GM23338 (cell line): Measurements from ENCODE around the gene SLC8B1. TPM values are rescaled to one million over a fixed set of nuclear protein-coding genes. Genes with fewer than 3 reads are reported as not detected.

Experiments used
- ATAC-seq: fragments of 200-7000 bp; cut with Tn5 transposase; 3 replicates; pipeline ENCODE4 v1.9.1; 2020
- DNase-seq: peaks from one replicate; pipeline ENCODE4 v3.0.0-alpha.2; 2015; ENCODE audit warnings: low spot score
- H2AFZ ChIP-seq: fragments of 200-600 bp; sonication (generic); 2 replicates; pipeline ENCODE4 v1.8.0; 2016; ENCODE audit warnings: antibody characterized with exemption, mild to moderate bottlenecking, moderate library complexity
- H3F3A ChIP-seq: fragments of 200-600 bp; sonication (generic); replicated peaks from 2 replicates; pipeline ENCODE4 v1.8.0; 2017; ENCODE audit warnings: antibody characterized with exemption, mixed run types, low read depth
- H3K27ac ChIP-seq: fragments of 200-600 bp; sonication (generic); 2 replicates; pipeline ENCODE4 v1.6.1; 2016; ENCODE audit warnings: low read depth
- H3K27me3 ChIP-seq: fragments of 200-600 bp; sonication (generic); 2 replicates; pipeline ENCODE4 v1.8.0; 2016; ENCODE audit warnings: mild to moderate bottlenecking, mixed run types, moderate library complexity; ENCODE audit not compliant: insufficient read depth
- H3K36me3 ChIP-seq: fragments of 200-600 bp; sonication (generic); 2 replicates; pipeline ENCODE4 v1.8.0; 2016; ENCODE audit warnings: mild to moderate bottlenecking; ENCODE audit not compliant: insufficient read depth
- H3K4me1 ChIP-seq: fragments of 200-600 bp; sonication (generic); 2 replicates; pipeline ENCODE4 v1.8.0; 2016; ENCODE audit warnings: mild to moderate bottlenecking, moderate library complexity; ENCODE audit not compliant: insufficient read depth
- H3K4me2 ChIP-seq: fragments of 200-600 bp; sonication (generic); 2 replicates; pipeline ENCODE4 v1.7.1; 2017; ENCODE audit warnings: mixed run types
- H3K4me3 ChIP-seq: fragments of 200-600 bp; sonication (generic); 2 replicates; pipeline ENCODE4 v1.6.1; 2016; ENCODE audit warnings: mixed run types
- H3K79me2 ChIP-seq: fragments of 200-600 bp; sonication (generic); replicated peaks from 2 replicates; pipeline ENCODE4 v1.8.0; 2017; ENCODE audit warnings: mild to moderate bottlenecking; ENCODE audit not compliant: insufficient read depth
- H3K9me2 ChIP-seq: fragments of 200-600 bp; sonication (generic); 2 replicates; pipeline ENCODE4 v1.8.0; 2017; ENCODE audit not compliant: insufficient read depth
- H4K20me1 ChIP-seq: fragments of 200-600 bp; sonication (generic); replicated peaks from 2 replicates; pipeline ENCODE4 v1.8.0; 2017; ENCODE audit warnings: mild to moderate bottlenecking; ENCODE audit not compliant: insufficient read depth
- H3K27ac Mint-ChIP-seq: 2 replicates; pipeline ENCODE4 v1.8.0; 2020; ENCODE audit warnings: inconsistent platforms, mild to moderate bottlenecking, moderate library complexity, mixed read lengths
- H3K27me3 Mint-ChIP-seq: 3 replicates; pipeline ENCODE4 v1.8.0; 2022; ENCODE audit warnings: low read depth, mild to moderate bottlenecking, moderate library complexity, mixed read lengths, inconsistent platforms; ENCODE audit not compliant: insufficient read depth, poor library complexity
- H3K36me3 Mint-ChIP-seq: 3 replicates; pipeline ENCODE4 v1.8.0; 2021; ENCODE audit warnings: low read depth, mild to moderate bottlenecking, inconsistent platforms, moderate library complexity, mixed read lengths
- H3K4me1 Mint-ChIP-seq: 3 replicates; pipeline ENCODE4 v1.8.0; 2020; ENCODE audit warnings: mild to moderate bottlenecking, inconsistent platforms, mixed read lengths
- H3K4me3 Mint-ChIP-seq: 3 replicates; pipeline ENCODE4 v1.8.0; 2021; ENCODE audit warnings: moderate library complexity, mild to moderate bottlenecking, inconsistent platforms, mixed read lengths
- H3K9me3 Mint-ChIP-seq: 3 replicates; pipeline ENCODE4 v1.8.0; 2020; ENCODE audit warnings: moderate library complexity, mild to moderate bottlenecking, inconsistent platforms, mixed read lengths
- EZH2 ChIP-seq: fragments of 200-600 bp; sonication (generic); IDR thresholded peaks from one replicate; pipeline ENCODE4 v1.8.0; 2017; ENCODE audit warnings: antibody characterized with exemption, mild to moderate bottlenecking, low read depth; ENCODE audit not compliant: unreplicated experiment
- JUNB ChIP-seq: IDR thresholded peaks from one replicate; pipeline ENCODE4 v1.6.1; 2016; ENCODE audit warnings: antibody characterized with exemption; ENCODE audit not compliant: unreplicated experiment
- NANOG ChIP-seq: IDR thresholded peaks from 2 replicates; pipeline ENCODE4 v1.6.1; 2016; ENCODE audit warnings: antibody characterized with exemption, borderline replicate concordance
- STAT1 ChIP-seq: IDR thresholded peaks from one replicate; pipeline ENCODE4 v1.6.1; 2016; ENCODE audit warnings: antibody characterized with exemption; ENCODE audit not compliant: unreplicated experiment
- ZNF114 ChIP-seq: fragments of 250-450 bp; sonication (Bioruptor Pico); IDR thresholded peaks from 2 replicates; pipeline ENCODE4 v1.5.0; 2020; ENCODE audit warnings: mild to moderate bottlenecking, moderate library complexity
- ZNF462 ChIP-seq: fragments of 250-450 bp; sonication (Bioruptor Pico); IDR thresholded peaks from 2 replicates; pipeline ENCODE4 v1.5.0; 2020; ENCODE audit warnings: mild to moderate bottlenecking, moderate library complexity
- polyA plus RNA-seq: library from polyadenylated mRNA; unstranded; fragments of >200 nt; fragmentation: Nextera tagmentation; extraction: Ambion mirVana; gene quantifications from 2 replicates; pipeline ENCODE4 v1.2.1, GENCODE V29; 2016
- total RNA-seq: library from RNA; depleted of rRNA; stranded (reverse); fragments of >200 nt; shearing (Covaris generic); gene quantifications from 2 replicates; pipeline ENCODE4 v1.2.3, GENCODE V29; 2014
- TF ChIP-seq, protein P1 (sequence below): IDR thresholded peaks from 2 replicates; pipeline ENCODE4 v1.6.1; 2016; ENCODE audit warnings: antibody characterized with exemption
- TF ChIP-seq, protein P2 (sequence below), 2 experiments: fragments of 200-600 bp in 1 of 2; sonication (generic) in 1 of 2; conservative IDR thresholded peaks; 2 replicates each; pipeline versions ENCODE4 v1.5.1 to v1.6.1; 2016 to 2017; ENCODE audit warnings: antibody characterized with exemption in 2 of 2, low read depth in 2 of 2, mild to moderate bottlenecking in 2 of 2, moderate library complexity in 1 of 2

Gene SLC8B1
- total and polyA plus RNA-seq, 2 experiments from 2014 or later = 6.0 to 8.9 TPM

- Histone ChIP-seq H3K4me1 (no peaks in the 10 kb centered on the region), H3F3A (no peaks in the 10 kb centered on the region), H4K20me1 (no peaks in the 10 kb centered on the region), H3K79me2 (no peaks in the 10 kb centered on the region), H2AFZ (no peak overlapping the region), H3K27ac (no peak overlapping the region), H3K9me2 (no peaks in the 10 kb centered on the region), H3K36me3 (no peaks in the 10 kb centered on the region), H3K4me2 (no peak overlapping the region), H3K4me3 (no peak overlapping the region), H3K27me3 (no peaks in the 10 kb centered on the region)
- peaks cover 18% of the 10 kb centered on the region for H3K36me3 Mint-ChIP-seq
- TF ChIP-seq, protein P1, sequence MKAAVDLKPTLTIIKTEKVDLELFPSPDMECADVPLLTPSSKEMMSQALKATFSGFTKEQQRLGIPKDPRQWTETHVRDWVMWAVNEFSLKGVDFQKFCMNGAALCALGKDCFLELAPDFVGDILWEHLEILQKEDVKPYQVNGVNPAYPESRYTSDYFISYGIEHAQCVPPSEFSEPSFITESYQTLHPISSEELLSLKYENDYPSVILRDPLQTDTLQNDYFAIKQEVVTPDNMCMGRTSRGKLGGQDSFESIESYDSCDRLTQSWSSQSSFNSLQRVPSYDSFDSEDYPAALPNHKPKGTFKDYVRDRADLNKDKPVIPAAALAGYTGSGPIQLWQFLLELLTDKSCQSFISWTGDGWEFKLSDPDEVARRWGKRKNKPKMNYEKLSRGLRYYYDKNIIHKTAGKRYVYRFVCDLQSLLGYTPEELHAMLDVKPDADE = no peak
- TF ChIP-seq, protein P2, sequence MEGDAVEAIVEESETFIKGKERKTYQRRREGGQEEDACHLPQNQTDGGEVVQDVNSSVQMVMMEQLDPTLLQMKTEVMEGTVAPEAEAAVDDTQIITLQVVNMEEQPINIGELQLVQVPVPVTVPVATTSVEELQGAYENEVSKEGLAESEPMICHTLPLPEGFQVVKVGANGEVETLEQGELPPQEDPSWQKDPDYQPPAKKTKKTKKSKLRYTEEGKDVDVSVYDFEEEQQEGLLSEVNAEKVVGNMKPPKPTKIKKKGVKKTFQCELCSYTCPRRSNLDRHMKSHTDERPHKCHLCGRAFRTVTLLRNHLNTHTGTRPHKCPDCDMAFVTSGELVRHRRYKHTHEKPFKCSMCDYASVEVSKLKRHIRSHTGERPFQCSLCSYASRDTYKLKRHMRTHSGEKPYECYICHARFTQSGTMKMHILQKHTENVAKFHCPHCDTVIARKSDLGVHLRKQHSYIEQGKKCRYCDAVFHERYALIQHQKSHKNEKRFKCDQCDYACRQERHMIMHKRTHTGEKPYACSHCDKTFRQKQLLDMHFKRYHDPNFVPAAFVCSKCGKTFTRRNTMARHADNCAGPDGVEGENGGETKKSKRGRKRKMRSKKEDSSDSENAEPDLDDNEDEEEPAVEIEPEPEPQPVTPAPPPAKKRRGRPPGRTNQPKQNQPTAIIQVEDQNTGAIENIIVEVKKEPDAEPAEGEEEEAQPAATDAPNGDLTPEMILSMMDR (conservative IDR thresholded peaks at IDR 0.05; ENCODE audit: low read depth in 2 of 2) = peak in 1 of 2 experiments; percentile 49; a peak in 2 of 4 replicates
- ATAC-seq = no peak
- H3K27me3 Mint-ChIP-seq = peaks cover 6% of the 10 kb centered on the region
- H3K9me3 Mint-ChIP-seq = peaks cover 4% of the 10 kb centered on the region; the same call in 2 of the 3 replicates
- H3K4me3 Mint-ChIP-seq = no peak overlapping the region
- DNase-seq = peak; percentile 64
- peaks cover 6% of the 10 kb centered on the region for H3K4me1 Mint-ChIP-seq
- H3K27ac Mint-ChIP-seq = no peak overlapping the region
Measured at GRCh38 chr12:113310489-113310888, 24.4 kb downstream of the SLC8B1 start.

DNA sequence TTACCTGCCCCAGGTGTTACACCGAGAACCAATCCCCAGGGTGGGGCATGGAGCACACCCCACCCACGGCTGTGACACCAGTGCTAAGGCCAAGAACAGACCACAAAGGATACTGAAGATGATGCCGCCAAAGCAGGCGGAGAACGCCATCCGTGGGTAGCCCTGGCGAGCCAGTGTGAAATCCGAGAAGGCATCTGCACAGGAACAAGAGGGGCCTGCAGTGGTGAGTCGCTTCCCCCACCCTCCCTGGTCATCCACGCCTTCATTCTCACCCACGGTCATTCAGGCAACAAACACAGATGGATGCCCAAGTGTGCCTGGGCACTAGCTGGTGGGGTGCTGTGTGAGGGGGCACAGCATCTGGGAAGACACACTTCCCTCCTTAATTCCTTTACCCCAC is 28.5 kb downstream of the SLC8B1 start:
- Mint-ChIP-seq H3K9me3 (peaks cover 4% of the 10 kb centered on the region; the same call in 2 of the 3 replicates), H3K4me1 (peaks cover 17% of the 10 kb centered on the region), H3K27me3 (peaks cover 7% of the 10 kb centered on the region), H3K27ac (no peak overlapping the region; the same call in 1 of the 2 replicates), H3K36me3 (peaks cover 15% of the 10 kb centered on the region), H3K4me3 (no peak overlapping the region)
- Histone ChIP-seq H3K4me2 (no peak overlapping the region), H3K79me2 (no peaks in the 10 kb centered on the region), H2AFZ (no peak overlapping the region), H3K27ac (no peak overlapping the region), H3K9me2 (no peaks in the 10 kb centered on the region), H3K4me1 (0 out of 2 replicates have a peak, but pooled peaks cover 4% of the 10 kb centered on the region), H3K36me3 (no peaks in the 10 kb centered on the region), H3F3A (0 out of 2 replicates have a peak, but pooled peaks cover 3% of the 10 kb centered on the region), H4K20me1 (no peaks in the 10 kb centered on the region), H3K4me3 (no peak overlapping the region), H3K27me3 (no peaks in the 10 kb centered on the region)
- no peak for DNase-seq
- ATAC-seq = peak; percentile 43; the same call in 2 of the 3 replicates
- no peak for TF ChIP-seq ZNF114 (CRISPR knock-in tag)
- no peak for TF ChIP-seq NANOG
- TF ChIP-seq, protein P2 (conservative IDR thresholded peaks at IDR 0.05; ENCODE audit: low read depth in 2 of 2) = no peak
- no peak for TF ChIP-seq ZNF462 (CRISPR knock-in tag)
- no peak for TF ChIP-seq JUNB
- no peak for TF ChIP-seq EZH2
- TF ChIP-seq STAT1 = no peak
